Mesothelial cell of epicardium (in vitro differentiated cells): Measurements from ENCODE around the gene ARHGAP6. TPM values are rescaled to one million over a fixed set of nuclear protein-coding genes. Genes with fewer than 3 reads are reported as not detected.

ENCODE experiments used
- DNase-seq, 2 experiments: peaks; one replicate each; pipeline ENCODE4 v3.0.0; 2021; ENCODE audit warnings: low spot score in 2 of 2; ENCODE audit not compliant: unreplicated experiment in 2 of 2
- H3K27ac Mint-ChIP-seq: 2 replicates; pipeline ENCODE4 v1.8.0; 2021; ENCODE audit warnings: mixed read lengths
- H3K27me3 Mint-ChIP-seq: 2 replicates; pipeline ENCODE4 v1.8.0; 2021; ENCODE audit warnings: low read depth, mixed read lengths
- H3K36me3 Mint-ChIP-seq: 2 replicates; pipeline ENCODE4 v1.8.0; 2021; ENCODE audit warnings: mixed read lengths
- H3K4me1 Mint-ChIP-seq: 2 replicates; pipeline ENCODE4 v1.8.0; 2021; ENCODE audit warnings: mixed read lengths
- H3K4me3 Mint-ChIP-seq: 2 replicates; pipeline ENCODE4 v1.8.0; 2021; ENCODE audit warnings: mild to moderate bottlenecking, moderate library complexity, mixed read lengths
- H3K9me3 Mint-ChIP-seq: 2 replicates; pipeline ENCODE4 v1.8.0; 2021; ENCODE audit warnings: mixed read lengths
- total RNA-seq: library from RNA; stranded (reverse); gene quantifications from 3 replicates; pipeline ENCODE4 v1.2.1, GENCODE V29; 2021
- TF ChIP-seq, protein P1 (sequence below): fragments of 200-600 bp; sonication (generic); IDR thresholded peaks from one replicate; pipeline ENCODE4 v1.5.0; 2021; ENCODE audit warnings: antibody characterized with exemption; ENCODE audit not compliant: unreplicated experiment

The ARHGAP6 gene
- total RNA-seq, 1 donor from 2014 or later: 5.3 TPM

DNA sequence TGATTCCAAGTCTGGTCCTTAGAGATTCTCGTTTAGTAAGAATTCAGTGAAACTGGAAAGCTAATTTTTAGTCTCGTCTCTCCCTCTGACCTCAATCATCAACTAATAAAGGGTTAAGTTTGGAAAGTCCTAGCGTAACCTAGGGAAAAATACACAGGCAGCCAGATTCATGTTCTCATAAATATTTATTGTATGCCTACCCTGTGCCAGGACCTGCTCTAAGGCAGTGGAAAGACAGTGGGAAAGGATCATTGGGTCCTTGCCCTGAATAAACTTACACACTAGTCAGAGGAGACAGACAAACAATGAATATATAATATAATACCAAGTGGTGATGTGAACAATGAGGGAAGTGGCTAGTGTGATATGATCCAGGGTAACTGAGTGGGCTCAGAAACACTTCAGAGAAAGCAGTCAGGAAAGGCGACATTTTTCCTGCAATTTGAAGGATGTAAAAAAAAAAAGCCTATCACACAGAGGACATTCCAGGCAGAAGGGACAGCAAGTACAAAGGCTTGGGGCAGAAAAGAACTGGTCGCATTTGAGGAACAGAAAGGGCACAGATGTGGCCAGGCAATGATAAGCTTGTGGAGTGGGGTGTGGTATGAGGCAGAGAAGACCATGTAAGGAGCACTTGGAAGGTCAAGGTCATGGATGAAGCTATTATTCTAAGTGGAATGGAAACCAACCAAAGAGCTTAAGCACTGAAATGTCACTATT, 243.8 kb downstream of the ARHGAP6 start:
- TF ChIP-seq, protein P1, sequence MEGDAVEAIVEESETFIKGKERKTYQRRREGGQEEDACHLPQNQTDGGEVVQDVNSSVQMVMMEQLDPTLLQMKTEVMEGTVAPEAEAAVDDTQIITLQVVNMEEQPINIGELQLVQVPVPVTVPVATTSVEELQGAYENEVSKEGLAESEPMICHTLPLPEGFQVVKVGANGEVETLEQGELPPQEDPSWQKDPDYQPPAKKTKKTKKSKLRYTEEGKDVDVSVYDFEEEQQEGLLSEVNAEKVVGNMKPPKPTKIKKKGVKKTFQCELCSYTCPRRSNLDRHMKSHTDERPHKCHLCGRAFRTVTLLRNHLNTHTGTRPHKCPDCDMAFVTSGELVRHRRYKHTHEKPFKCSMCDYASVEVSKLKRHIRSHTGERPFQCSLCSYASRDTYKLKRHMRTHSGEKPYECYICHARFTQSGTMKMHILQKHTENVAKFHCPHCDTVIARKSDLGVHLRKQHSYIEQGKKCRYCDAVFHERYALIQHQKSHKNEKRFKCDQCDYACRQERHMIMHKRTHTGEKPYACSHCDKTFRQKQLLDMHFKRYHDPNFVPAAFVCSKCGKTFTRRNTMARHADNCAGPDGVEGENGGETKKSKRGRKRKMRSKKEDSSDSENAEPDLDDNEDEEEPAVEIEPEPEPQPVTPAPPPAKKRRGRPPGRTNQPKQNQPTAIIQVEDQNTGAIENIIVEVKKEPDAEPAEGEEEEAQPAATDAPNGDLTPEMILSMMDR: no peak
- peaks cover 9% of the 10 kb centered on the region for H3K27me3 Mint-ChIP-seq
- no peak overlapping the region for H3K4me3 Mint-ChIP-seq
- H3K4me1 Mint-ChIP-seq: peaks cover 6% of the 10 kb centered on the region
- H3K9me3 Mint-ChIP-seq: peaks cover 32% of the 10 kb centered on the region
- no peak overlapping the region for H3K27ac Mint-ChIP-seq
- DNase-seq: no peak
- no peaks in the 10 kb centered on the region for H3K36me3 Mint-ChIP-seq

DNA sequence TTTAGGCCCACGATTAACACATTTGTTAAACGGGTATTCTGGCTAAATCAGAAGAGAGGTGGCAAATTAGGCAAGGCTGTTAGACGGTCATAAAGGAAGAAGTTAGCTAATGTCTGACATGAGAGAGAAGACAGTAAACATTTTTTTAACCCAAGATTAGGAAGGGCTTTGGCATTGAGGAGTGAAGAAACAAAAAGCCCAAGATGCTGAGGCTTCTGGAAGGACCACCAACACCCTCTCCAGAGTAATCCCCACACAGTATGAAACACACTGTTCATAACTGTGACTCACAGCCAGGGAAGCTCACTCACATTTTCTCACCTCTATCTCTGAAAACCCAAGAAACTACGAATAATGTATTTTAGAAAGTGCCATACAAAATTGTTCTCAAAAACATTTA, 244.9 kb downstream of the ARHGAP6 start:
- Mint-ChIP-seq H3K4me1 (no peaks in the 10 kb centered on the region), H3K4me3 (no peak overlapping the region), H3K27me3 (peaks cover 4% of the 10 kb centered on the region), H3K9me3 (peaks cover 29% of the 10 kb centered on the region), H3K27ac (no peak overlapping the region), H3K36me3 (no peaks in the 10 kb centered on the region)
- TF ChIP-seq, protein P1: no peak
- DNase-seq: no peak

DNA sequence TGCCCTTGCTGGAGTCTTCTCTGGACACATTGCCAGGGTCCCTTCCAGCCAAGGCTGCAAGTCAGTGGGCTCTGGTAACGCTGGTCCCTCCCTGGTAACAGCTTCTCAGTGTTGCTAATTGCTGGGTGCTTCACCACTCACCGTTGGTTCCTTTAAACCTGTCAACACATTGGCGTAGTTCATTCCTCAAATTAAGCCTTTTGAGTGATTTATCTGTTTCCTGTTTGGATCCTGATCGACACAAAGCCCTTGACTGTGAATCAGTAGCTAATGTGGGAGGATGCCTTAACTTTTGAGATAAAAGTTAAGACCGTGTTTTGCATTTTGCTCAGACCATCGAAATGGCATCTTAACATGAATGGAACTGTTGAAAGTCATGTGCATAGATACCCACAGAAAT, 246.6 kb downstream of the ARHGAP6 start:
- Mint-ChIP-seq H3K9me3 (peaks cover 29% of the 10 kb centered on the region), H3K27me3 (no peaks in the 10 kb centered on the region), H3K36me3 (no peaks in the 10 kb centered on the region), H3K27ac (no peak overlapping the region), H3K4me3 (no peak overlapping the region), H3K4me1 (no peaks in the 10 kb centered on the region)
- DNase-seq: no peak
- TF ChIP-seq, protein P1: no peak

DNA sequence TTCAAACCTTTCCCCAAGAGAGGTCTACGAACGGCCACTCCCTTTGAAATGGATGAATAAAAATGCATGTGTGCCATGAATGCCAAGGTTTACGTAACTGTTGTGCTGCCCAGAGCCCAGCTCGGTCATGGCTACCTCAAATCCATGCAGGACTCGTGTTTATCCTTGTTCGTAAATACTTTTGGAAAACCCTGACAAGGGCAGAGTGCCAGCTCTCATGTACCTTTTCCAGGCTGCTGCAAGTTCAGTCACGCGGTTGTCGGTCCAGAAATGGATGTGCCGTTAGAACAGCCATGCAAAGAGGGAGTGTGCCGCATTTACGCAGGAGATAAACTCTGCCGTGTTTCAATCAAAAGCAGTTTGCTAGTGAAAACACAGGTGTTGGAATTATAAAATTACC, 249.1 kb downstream of the ARHGAP6 start:
- peaks cover 20% of the 10 kb centered on the region for H3K9me3 Mint-ChIP-seq
- H3K27me3 Mint-ChIP-seq: no peaks in the 10 kb centered on the region
- no peak overlapping the region for H3K27ac Mint-ChIP-seq
- no peak for DNase-seq
- H3K4me1 Mint-ChIP-seq: no peaks in the 10 kb centered on the region
- no peaks in the 10 kb centered on the region for H3K36me3 Mint-ChIP-seq
- TF ChIP-seq, protein P1: no peak
- no peak overlapping the region for H3K4me3 Mint-ChIP-seq

DNA sequence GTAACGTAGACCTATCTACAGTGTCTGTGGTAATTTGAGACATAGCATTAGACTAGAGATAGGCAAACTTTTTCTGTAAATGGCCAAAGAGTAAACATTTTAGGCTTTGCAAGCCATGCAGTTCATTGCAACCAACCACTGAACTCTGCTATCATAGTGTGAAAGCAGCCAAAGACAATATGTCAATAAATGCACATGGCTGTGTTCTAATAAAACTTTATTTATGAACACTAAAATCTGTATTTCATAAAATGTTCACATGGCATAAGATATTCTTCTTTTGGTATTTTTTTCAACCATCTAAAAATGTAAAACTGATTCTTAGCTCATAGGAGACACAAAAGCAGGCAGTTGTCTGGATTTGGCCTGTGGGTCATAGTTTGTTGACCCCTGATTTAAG, 251.6 kb downstream of the ARHGAP6 start:
- Mint-ChIP-seq H3K27me3 (no peaks in the 10 kb centered on the region), H3K27ac (no peak overlapping the region), H3K4me3 (no peak overlapping the region), H3K36me3 (no peaks in the 10 kb centered on the region), H3K4me1 (no peaks in the 10 kb centered on the region), H3K9me3 (peaks cover 25% of the 10 kb centered on the region)
- DNase-seq: no peak
- TF ChIP-seq, protein P1: no peak
